ENCODE results near the gene LAD1.

Gene LAD1

DNA sequence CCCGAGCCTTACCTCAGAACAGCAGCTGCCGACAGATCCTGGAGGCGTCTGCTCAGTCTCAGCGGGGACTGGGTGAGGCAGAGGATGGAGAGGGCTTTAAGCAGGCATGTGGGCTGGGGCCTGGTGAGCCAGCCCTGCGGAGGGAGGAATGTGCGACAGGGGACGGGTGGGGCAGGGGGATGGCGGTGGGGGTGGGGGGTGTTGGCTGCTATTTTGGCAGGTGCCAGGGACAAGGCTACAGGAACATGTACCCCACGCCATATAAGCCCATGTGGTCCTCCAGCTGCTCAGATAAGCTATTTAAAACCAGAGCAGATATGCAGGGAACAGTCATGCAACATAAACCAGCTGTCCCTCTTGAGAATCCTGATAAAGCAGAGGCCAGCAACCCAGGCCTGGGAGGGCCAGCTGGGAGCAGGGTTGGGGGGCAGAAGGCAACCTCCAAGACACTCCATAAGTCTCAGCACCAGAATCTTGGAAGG is 21.5 kb downstream of the LAD1 start, which contains the start of gene TNNT2:
Gene TNNT2, minus strand, starts transcription at position 70 of the 482 bp plus-strand sequence. CDS start 4,426 bp downstream, outside the sequence.
- Histone ChIP-seq H3K4me2 (ENCODE audit: low read length) (no peak within 1 kb of the TSS), H3K36me3 (ENCODE audit: insufficient read depth, low read length) (no peaks in the 10 kb centered on the region), H3K27me3 (ENCODE audit: insufficient read depth, low read length) (no peaks in the 10 kb centered on the region), H3K4me3 (ENCODE audit: low read depth, low read length, poor library complexity, severe bottlenecking) (no peak within 1 kb of the TSS), H3K9ac (ENCODE audit: low read length) (no peak within 1 kb of the TSS), H3K79me2 (ENCODE audit: insufficient read depth, low read length) (no peaks in the 10 kb centered on the region), H3K4me1 (ENCODE audit: insufficient read depth, low read length, severe bottlenecking) (no peaks in the 10 kb centered on the region), H3K9me3 (ENCODE audit: low read length) (no peaks in the 10 kb centered on the region), H2AFZ (ENCODE audit: low read length) (no peak within 1 kb of the TSS), H3F3A (ENCODE audit: insufficient read depth, low read length) (no peaks in the 10 kb centered on the region), H3K27ac (ENCODE audit: low read depth, low read length, poor library complexity, severe bottlenecking) (no peak within 1 kb of the TSS), H3K9me2 (ENCODE audit: low read depth, low read length) (no peaks in the 10 kb centered on the region), H4K20me1 (ENCODE audit: insufficient read depth, low read length) (no peaks in the 10 kb centered on the region)
- TF ChIP-seq CTCF (IDR thresholded peaks at IDR 0.05; ENCODE audit: low read length) (no peak), EZH2 (IDR thresholded peaks at IDR 0.05; ENCODE audit: borderline replicate concordance, low read length) (no peak)

DNA sequence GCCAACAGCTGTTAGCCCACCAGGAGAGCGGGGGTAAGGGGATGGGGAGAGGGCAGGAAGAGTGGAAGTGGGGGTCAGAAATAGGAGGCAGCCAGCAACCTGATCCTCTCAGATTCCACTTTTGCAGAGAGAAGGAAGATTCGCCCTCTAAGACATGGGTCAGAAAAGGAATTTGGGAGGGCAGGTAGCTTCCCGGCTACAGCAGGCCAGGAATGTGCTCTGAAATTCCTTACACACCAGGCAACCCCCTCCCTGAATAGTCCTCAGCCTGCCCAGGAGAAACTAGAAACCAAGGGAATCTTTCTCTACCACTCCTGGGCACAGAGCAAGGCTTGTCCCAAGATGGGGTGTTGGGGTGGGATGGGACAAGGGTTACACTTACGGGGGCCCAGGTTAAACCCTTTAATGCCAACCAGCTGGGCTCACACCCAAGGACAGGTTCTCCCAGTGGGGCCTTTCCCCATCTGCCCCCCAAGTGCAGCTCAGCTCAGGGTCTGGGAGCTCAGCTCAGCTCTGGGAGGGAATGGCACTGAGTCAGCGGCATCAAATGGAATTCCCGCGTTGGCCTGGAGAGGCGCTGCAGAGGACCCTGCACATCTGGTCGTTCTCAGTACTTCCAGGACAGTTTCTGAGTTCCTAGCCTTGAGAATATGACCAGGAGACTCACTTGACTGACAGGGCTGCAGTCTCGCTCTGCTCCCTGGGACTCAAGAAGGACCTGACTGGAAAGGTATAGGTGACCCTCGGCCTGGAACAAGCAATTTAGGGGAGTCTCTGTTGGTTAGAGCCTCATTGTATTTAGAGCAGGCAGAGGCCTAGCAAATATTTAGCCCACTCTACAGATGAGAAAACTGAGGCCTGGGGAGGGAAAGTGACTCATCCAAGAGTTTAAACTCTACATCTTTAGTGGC is 22.4 kb downstream of the LAD1 start:
- Histone ChIP-seq H3F3A (ENCODE audit: insufficient read depth, low read length) (no peaks in the 10 kb centered on the region), H3K4me3 (ENCODE audit: low read depth, low read length, poor library complexity, severe bottlenecking) (no peak overlapping the region), H3K9me3 (ENCODE audit: low read length) (no peaks in the 10 kb centered on the region), H2AFZ (ENCODE audit: low read length) (no peak overlapping the region), H3K27ac (ENCODE audit: low read depth, low read length, poor library complexity, severe bottlenecking) (no peak overlapping the region), H3K36me3 (ENCODE audit: insufficient read depth, low read length) (no peaks in the 10 kb centered on the region), H3K4me1 (ENCODE audit: insufficient read depth, low read length, severe bottlenecking) (no peaks in the 10 kb centered on the region), H3K9ac (ENCODE audit: low read length) (no peak overlapping the region), H3K4me2 (ENCODE audit: low read length) (no peak overlapping the region), H4K20me1 (ENCODE audit: insufficient read depth, low read length) (no peaks in the 10 kb centered on the region), H3K79me2 (ENCODE audit: insufficient read depth, low read length) (no peaks in the 10 kb centered on the region), H3K9me2 (ENCODE audit: low read depth, low read length) (no peaks in the 10 kb centered on the region), H3K27me3 (ENCODE audit: insufficient read depth, low read length) (no peaks in the 10 kb centered on the region)
- TF ChIP-seq CTCF (IDR thresholded peaks at IDR 0.05; ENCODE audit: low read length) (peak; percentile 54), EZH2 (IDR thresholded peaks at IDR 0.05; ENCODE audit: borderline replicate concordance, low read length) (no peak)

- TF ChIP-seq CTCF (IDR thresholded peaks at IDR 0.05; ENCODE audit: low read length) (no peak), EZH2 (IDR thresholded peaks at IDR 0.05; ENCODE audit: borderline replicate concordance, low read length) (no peak)
- Histone ChIP-seq H4K20me1 (ENCODE audit: insufficient read depth, low read length) (no peaks in the 10 kb centered on the region), H2AFZ (ENCODE audit: low read length) (no peak overlapping the region), H3K27me3 (ENCODE audit: insufficient read depth, low read length) (no peaks in the 10 kb centered on the region), H3K79me2 (ENCODE audit: insufficient read depth, low read length) (no peaks in the 10 kb centered on the region), H3K27ac (ENCODE audit: low read depth, low read length, poor library complexity, severe bottlenecking) (no peak overlapping the region), H3K9me3 (ENCODE audit: low read length) (no peaks in the 10 kb centered on the region), H3K9ac (ENCODE audit: low read length) (no peak overlapping the region), H3K4me1 (ENCODE audit: insufficient read depth, low read length, severe bottlenecking) (no peaks in the 10 kb centered on the region), H3K36me3 (ENCODE audit: insufficient read depth, low read length) (no peaks in the 10 kb centered on the region), H3F3A (ENCODE audit: insufficient read depth, low read length) (no peaks in the 10 kb centered on the region), H3K9me2 (ENCODE audit: low read depth, low read length) (no peaks in the 10 kb centered on the region), H3K4me3 (ENCODE audit: low read depth, low read length, poor library complexity, severe bottlenecking) (no peak overlapping the region), H3K4me2 (ENCODE audit: low read length) (no peak overlapping the region)
Observed at GRCh38 chr1:201376107-201376463, 23.0 kb downstream of the LAD1 start.

Measured in OCI-LY1 (cell line).